Progenitor cell of endocrine pancreas (in vitro differentiated cells): Measurements from ENCODE around the gene THBS1. TPM values are rescaled to one million over a fixed set of nuclear protein-coding genes. Genes with fewer than 3 reads are reported as not detected.

Experiments
- DNase-seq: peaks from one replicate; pipeline ENCODE4 v3.0.0; 2021; ENCODE audit warnings: low spot score; ENCODE audit not compliant: unreplicated experiment
- H3K27ac Mint-ChIP-seq: 2 replicates; pipeline ENCODE4 v1.8.0; 2021; ENCODE audit warnings: mild to moderate bottlenecking, moderate library complexity, mixed read lengths
- H3K27me3 Mint-ChIP-seq: 2 replicates; pipeline ENCODE4 v1.8.0; 2021; ENCODE audit warnings: mixed read lengths
- H3K36me3 Mint-ChIP-seq: 2 replicates; pipeline ENCODE4 v1.8.0; 2022; ENCODE audit warnings: mixed read lengths; ENCODE audit not compliant: insufficient read depth
- H3K4me1 Mint-ChIP-seq: 2 replicates; pipeline ENCODE4 v1.8.0; 2021; ENCODE audit warnings: low read depth, mixed read lengths
- H3K4me3 Mint-ChIP-seq: 2 replicates; pipeline ENCODE4 v1.8.0; 2021; ENCODE audit warnings: low read depth, mild to moderate bottlenecking, moderate library complexity, mixed read lengths
- H3K9me3 Mint-ChIP-seq: 2 replicates; pipeline ENCODE4 v1.8.0; 2021; ENCODE audit warnings: low read depth, mixed read lengths
- CTCF ChIP-seq: fragments of 200-600 bp; sonication (generic); IDR thresholded peaks from one replicate; pipeline ENCODE4 v1.5.0; 2021; ENCODE audit warnings: antibody characterized with exemption, mild to moderate bottlenecking; ENCODE audit not compliant: unreplicated experiment
- total RNA-seq: library from RNA; stranded (reverse); gene quantifications from 2 replicates; pipeline ENCODE4 v1.2.1, GENCODE V29; 2021

The THBS1 gene
- total RNA-seq, 1 donor from 2014 or later: 22.9 TPM

DNA sequence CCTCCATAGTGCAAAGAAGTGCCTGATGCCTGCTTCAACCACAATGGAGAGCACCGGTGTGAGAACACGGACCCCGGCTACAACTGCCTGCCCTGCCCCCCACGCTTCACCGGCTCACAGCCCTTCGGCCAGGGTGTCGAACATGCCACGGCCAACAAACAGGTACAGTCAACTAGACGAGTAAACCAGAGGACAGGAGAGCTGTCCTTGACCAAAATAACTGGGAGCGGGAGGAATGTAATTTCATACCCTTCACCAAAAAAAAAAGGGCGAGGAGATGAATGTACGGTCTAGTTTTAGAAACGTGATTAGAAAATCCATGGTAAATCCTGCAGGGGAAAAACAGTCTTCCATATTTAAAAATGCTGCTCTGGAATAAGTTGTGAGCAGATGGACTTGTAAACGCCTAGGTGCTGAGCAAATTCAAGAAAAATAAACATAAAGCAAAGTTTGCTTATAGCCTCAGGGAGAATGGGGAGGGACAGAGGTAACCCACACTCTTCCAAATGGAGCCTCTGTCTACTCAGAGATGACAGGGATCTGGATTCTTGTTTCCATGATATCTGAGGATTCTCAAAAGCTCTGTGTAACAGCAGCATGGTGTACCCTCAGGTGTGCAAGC, 8.4 kb downstream of the THBS1 start:
- DNase-seq: no peak
- peaks cover 16% of the 10 kb centered on the region for H3K36me3 Mint-ChIP-seq
- peaks cover 17% of the 10 kb centered on the region for H3K4me1 Mint-ChIP-seq
- no peaks in the 10 kb centered on the region for H3K27me3 Mint-ChIP-seq
- no peaks in the 10 kb centered on the region for H3K9me3 Mint-ChIP-seq
- no peak overlapping the region for H3K27ac Mint-ChIP-seq
- no peak for TF ChIP-seq CTCF
- no peak overlapping the region for H3K4me3 Mint-ChIP-seq

GRCh38 chr15:39589815-39590644, 9.2 kb downstream of the THBS1 start:
- peaks cover 16% of the 10 kb centered on the region for H3K36me3 Mint-ChIP-seq
- peak overlapping the region; percentile 17 for H3K27ac Mint-ChIP-seq
- no peaks in the 10 kb centered on the region for H3K9me3 Mint-ChIP-seq
- no peak for DNase-seq
- no peak for TF ChIP-seq CTCF
- H3K4me3 Mint-ChIP-seq: no peak overlapping the region
- H3K4me1 Mint-ChIP-seq: peaks cover 17% of the 10 kb centered on the region
- no peaks in the 10 kb centered on the region for H3K27me3 Mint-ChIP-seq

DNA sequence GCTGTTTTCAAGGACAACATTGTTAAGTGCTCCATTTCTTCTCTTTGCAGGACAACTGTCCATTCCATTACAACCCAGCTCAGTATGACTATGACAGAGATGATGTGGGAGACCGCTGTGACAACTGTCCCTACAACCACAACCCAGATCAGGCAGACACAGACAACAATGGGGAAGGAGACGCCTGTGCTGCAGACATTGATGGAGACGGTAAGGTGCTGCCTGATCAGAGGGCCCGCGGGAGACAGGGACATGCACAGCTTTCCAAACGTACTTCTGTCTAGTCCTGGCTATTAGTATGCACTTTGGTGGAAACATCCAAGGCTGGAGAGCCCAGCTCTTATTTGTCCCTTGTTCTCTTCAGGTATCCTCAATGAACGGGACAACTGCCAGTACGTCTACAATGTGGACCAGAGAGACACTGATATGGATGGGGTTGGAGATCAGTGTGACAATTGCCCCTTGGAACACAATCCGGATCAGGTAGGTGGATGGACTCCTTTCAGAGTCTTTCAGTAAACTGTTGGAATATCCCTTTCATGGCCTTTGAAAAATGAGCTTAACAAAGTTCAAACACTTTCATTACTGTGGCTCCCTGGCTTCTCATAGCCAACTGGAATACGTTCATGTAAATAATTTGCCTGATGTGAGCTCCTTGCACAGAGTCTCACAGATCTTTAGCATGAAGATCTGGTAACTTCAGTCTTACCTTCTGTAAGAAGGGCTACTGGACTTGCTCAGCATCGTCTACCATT, 10.4 kb downstream of the THBS1 start:
- Mint-ChIP-seq H3K4me3 (no peak overlapping the region), H3K9me3 (no peaks in the 10 kb centered on the region), H3K36me3 (peaks cover 16% of the 10 kb centered on the region), H3K27ac (no peak overlapping the region), H3K4me1 (peaks cover 7% of the 10 kb centered on the region), H3K27me3 (no peaks in the 10 kb centered on the region)
- TF ChIP-seq CTCF: no peak
- no peak for DNase-seq

DNA sequence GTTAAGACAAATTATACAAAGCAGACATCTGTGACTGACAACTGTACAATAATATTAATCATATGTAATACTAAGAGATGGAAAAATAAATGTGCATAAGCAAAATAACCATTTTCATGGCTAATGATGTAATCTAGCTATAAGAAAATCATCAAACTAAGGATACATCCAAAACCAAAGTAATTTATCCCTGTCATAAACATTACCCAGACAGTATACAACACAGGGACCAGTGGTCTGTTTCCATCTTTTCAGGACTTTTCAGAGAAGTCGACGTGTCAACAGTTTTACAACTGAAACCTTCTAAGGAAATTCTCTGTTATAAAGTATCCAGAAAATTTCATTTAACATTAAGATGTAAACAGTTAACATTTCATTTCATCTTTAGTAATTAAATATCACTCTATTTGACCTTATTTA, 11.0 kb downstream of the THBS1 start:
- DNase-seq: no peak
- no peak for TF ChIP-seq CTCF

DNA sequence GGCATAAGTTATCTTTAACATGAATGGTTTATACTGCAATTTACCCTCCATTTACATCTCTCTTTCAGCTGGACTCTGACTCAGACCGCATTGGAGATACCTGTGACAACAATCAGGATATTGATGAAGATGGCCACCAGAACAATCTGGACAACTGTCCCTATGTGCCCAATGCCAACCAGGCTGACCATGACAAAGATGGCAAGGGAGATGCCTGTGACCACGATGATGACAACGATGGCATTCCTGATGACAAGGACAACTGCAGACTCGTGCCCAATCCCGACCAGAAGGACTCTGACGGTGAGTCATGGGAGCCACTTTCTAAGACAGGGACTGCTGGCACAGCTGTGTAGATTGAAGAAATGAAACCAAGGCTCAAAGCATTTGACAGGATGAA, 11.6 kb downstream of the THBS1 start:
- TF ChIP-seq CTCF: no peak

More for the DNA sequence above, 11.0 kb downstream of the THBS1 start:
- peaks cover 1% of the 10 kb centered on the region for H3K4me1 Mint-ChIP-seq
- H3K4me3 Mint-ChIP-seq: no peak overlapping the region
- H3K27me3 Mint-ChIP-seq: no peaks in the 10 kb centered on the region
- no peak overlapping the region for H3K27ac Mint-ChIP-seq
- peaks cover 16% of the 10 kb centered on the region for H3K36me3 Mint-ChIP-seq
- H3K9me3 Mint-ChIP-seq: no peaks in the 10 kb centered on the region

More for the DNA sequence above, 11.6 kb downstream of the THBS1 start:
- Mint-ChIP-seq H3K27ac (no peak overlapping the region), H3K9me3 (no peaks in the 10 kb centered on the region), H3K36me3 (peaks cover 16% of the 10 kb centered on the region), H3K4me3 (no peak overlapping the region), H3K4me1 (peaks cover 1% of the 10 kb centered on the region), H3K27me3 (no peaks in the 10 kb centered on the region)
- DNase-seq: no peak
